Mesendoderm (in vitro differentiated cells): ENCODE results near the gene NTNG1.

ENCODE experiments used
- DNase-seq: peaks from one replicate; pipeline ENCODE4 v3.0.0; 2013
- H2AK5ac ChIP-seq: 2 replicates; pipeline ENCODE4 v1.6.1; 2013; ENCODE audit warnings: low read length, inconsistent platforms
- H2BK120ac ChIP-seq: 2 replicates; pipeline ENCODE4 v1.6.1; 2013; ENCODE audit warnings: low read depth, mild to moderate bottlenecking, low read length, moderate library complexity, mixed read lengths
- H2BK15ac ChIP-seq: replicated peaks from 2 replicates; pipeline ENCODE4 v1.6.1; 2013; ENCODE audit warnings: low read depth, mild to moderate bottlenecking, moderate library complexity
- H2BK5ac ChIP-seq: 2 replicates; pipeline ENCODE4 v1.6.1; 2013; ENCODE audit warnings: low read length, inconsistent platforms
- H3K18ac ChIP-seq: 2 replicates; pipeline ENCODE4 v1.6.1; 2013; ENCODE audit warnings: mild to moderate bottlenecking, low read length, mixed read lengths
- H3K23ac ChIP-seq: one replicate; pipeline ENCODE4 v1.6.1; 2013; ENCODE audit warnings: low read length
- H3K27ac ChIP-seq: 2 replicates; pipeline ENCODE4 v1.5.1; 2013; ENCODE audit warnings: low read depth, mild to moderate bottlenecking, inconsistent platforms, low read length, moderate library complexity
- H3K27me3 ChIP-seq: 2 replicates; pipeline ENCODE4 v1.6.1; 2013; ENCODE audit warnings: low read length, control low read depth, mild to moderate bottlenecking, inconsistent platforms; ENCODE audit not compliant: insufficient read depth, poor library complexity
- H3K36me3 ChIP-seq: 2 replicates; pipeline ENCODE4 v1.6.1; 2013; ENCODE audit warnings: low read length, inconsistent platforms; ENCODE audit not compliant: control insufficient read depth, insufficient read depth
- H3K4ac ChIP-seq: one replicate; pipeline ENCODE4 v1.6.1; 2013; ENCODE audit warnings: low read depth, mild to moderate bottlenecking, low read length, moderate library complexity
- H3K4me1 ChIP-seq: 2 replicates; pipeline ENCODE4 v1.6.1; 2013; ENCODE audit warnings: low read depth, low read length, inconsistent platforms; ENCODE audit not compliant: control insufficient read depth
- H3K4me2 ChIP-seq: 2 replicates; pipeline ENCODE4 v1.6.1; 2013; ENCODE audit warnings: low read length
- H3K4me3 ChIP-seq: 2 replicates; pipeline ENCODE4 v1.5.1; 2013; ENCODE audit warnings: mild to moderate bottlenecking, low read length
- H3K56ac ChIP-seq: one replicate; pipeline ENCODE4 v1.6.1; 2013; ENCODE audit warnings: low read length
- H3K79me1 ChIP-seq: 2 replicates; pipeline ENCODE4 v1.6.1; 2013; ENCODE audit warnings: low read length, inconsistent platforms
- H3K79me2 ChIP-seq: 2 replicates; pipeline ENCODE4 v1.6.1; 2013; ENCODE audit warnings: mild to moderate bottlenecking, low read length; ENCODE audit not compliant: control insufficient read depth, insufficient read depth
- H3K9ac ChIP-seq: 2 replicates; pipeline ENCODE4 v1.6.1; 2013; ENCODE audit warnings: low read length, inconsistent platforms
- H4K5ac ChIP-seq: one replicate; pipeline ENCODE4 v1.6.1; 2013; ENCODE audit warnings: low read length
- H4K8ac ChIP-seq: one replicate; pipeline ENCODE4 v1.6.1; 2013; ENCODE audit warnings: low read depth, mild to moderate bottlenecking, control low read depth, low read length, moderate library complexity
- WGBS: extraction: QIAGEN DNeasy Blood & Tissue Kit; methylation state at CpG from one replicate; pipeline ENCODE4 v1.1.7; 2013; ENCODE audit warnings: low lambda C conversion rate, missing lambda C conversion rate; ENCODE audit not compliant: insufficient coverage; ENCODE audit errors: extremely low coverage; 5-methylcytosine and 5-hydroxymethylcytosine counted together

Gene NTNG1

GRCh38 chr1:107405236-107405635 lies 264.4 kb downstream of the NTNG1 start:
- no peak for DNase-seq

GRCh38 chr1:107407011-107407410 lies 266.2 kb downstream of the NTNG1 start:
- Histone ChIP-seq H3K79me2 (no peaks in the 10 kb centered on the region), H3K4ac (no peak overlapping the region), H4K8ac (no peak overlapping the region), H3K4me1 (no peaks in the 10 kb centered on the region), H4K5ac (no peak overlapping the region), H3K4me3 (no peak overlapping the region), H2AK5ac (no peak overlapping the region), H3K27me3 (no peaks in the 10 kb centered on the region), H2BK5ac (no peak overlapping the region), H3K36me3 (no peaks in the 10 kb centered on the region), H3K27ac (no peak overlapping the region), H3K9ac (no peak overlapping the region), H2BK15ac (no peak overlapping the region), H3K18ac (no peak overlapping the region), H2BK120ac (no peak overlapping the region), H3K23ac (no peak overlapping the region), H3K79me1 (no peaks in the 10 kb centered on the region), H3K4me2 (no peak overlapping the region), H3K56ac (no peak overlapping the region)
- WGBS = no CpG with 5 or more reads among the region's 4 CpGs
- no peak for DNase-seq

More at GRCh38 chr1:107405236-107405635, 264.4 kb downstream of the NTNG1 start:
- H3K4me3 ChIP-seq = no peak overlapping the region
- no peak overlapping the region for H3K56ac ChIP-seq
- H2BK15ac ChIP-seq = no peak overlapping the region
- H3K27ac ChIP-seq = no peak overlapping the region
- H3K4ac ChIP-seq = no peak overlapping the region
- H3K23ac ChIP-seq = no peak overlapping the region
- H3K4me2 ChIP-seq = no peak overlapping the region
- no peaks in the 10 kb centered on the region for H3K79me2 ChIP-seq
- no peaks in the 10 kb centered on the region for H3K4me1 ChIP-seq
- no peak overlapping the region for H2BK5ac ChIP-seq
- H2BK120ac ChIP-seq = no peak overlapping the region
- H4K8ac ChIP-seq = no peak overlapping the region
- no peaks in the 10 kb centered on the region for H3K36me3 ChIP-seq
- no peaks in the 10 kb centered on the region for H3K79me1 ChIP-seq
- no peaks in the 10 kb centered on the region for H3K27me3 ChIP-seq
- H3K18ac ChIP-seq = no peak overlapping the region
- no CpG with 5 or more reads among the region's 2 CpGs for WGBS
- no peak overlapping the region for H4K5ac ChIP-seq
- no peak overlapping the region for H3K9ac ChIP-seq
- H2AK5ac ChIP-seq = no peak overlapping the region

- Histone ChIP-seq H3K27ac (no peak overlapping the region), H3K36me3 (no peaks in the 10 kb centered on the region), H3K27me3 (no peaks in the 10 kb centered on the region), H3K23ac (no peak overlapping the region), H2BK15ac (no peak overlapping the region), H2BK120ac (no peak overlapping the region), H4K8ac (no peak overlapping the region), H3K9ac (no peak overlapping the region), H3K4me2 (no peak overlapping the region), H3K56ac (no peak overlapping the region), H3K18ac (no peak overlapping the region), H2AK5ac (no peak overlapping the region), H3K4ac (no peak overlapping the region), H2BK5ac (no peak overlapping the region), H3K79me1 (no peaks in the 10 kb centered on the region), H3K4me1 (no peaks in the 10 kb centered on the region), H3K4me3 (no peak overlapping the region), H4K5ac (no peak overlapping the region), H3K79me2 (no peaks in the 10 kb centered on the region)
- no peak for DNase-seq
- no CpG with 5 or more reads among the region's 2 CpGs for WGBS
These were observed 272.7 kb downstream of the NTNG1 start for GRCh38 chr1:107413546-107413945.

- no peaks in the 10 kb centered on the region for H3K36me3 ChIP-seq
- no peak overlapping the region for H2BK5ac ChIP-seq
- no peak overlapping the region for H2BK120ac ChIP-seq
- no peak for DNase-seq
- no peak overlapping the region for H3K23ac ChIP-seq
- H3K18ac ChIP-seq = no peak overlapping the region
- H3K79me1 ChIP-seq = no peaks in the 10 kb centered on the region
- no peak overlapping the region for H3K9ac ChIP-seq
- H2AK5ac ChIP-seq = no peak overlapping the region
- no peak overlapping the region for H3K27ac ChIP-seq
- no CpG with 5 or more reads among the region's 2 CpGs for WGBS
- no peak overlapping the region for H3K4me3 ChIP-seq
- H2BK15ac ChIP-seq = no peak overlapping the region
- H4K8ac ChIP-seq = no peak overlapping the region
- H4K5ac ChIP-seq = no peak overlapping the region
- H3K56ac ChIP-seq = no peak overlapping the region
- H3K4ac ChIP-seq = no peak overlapping the region
- H3K4me2 ChIP-seq = no peak overlapping the region
- H3K79me2 ChIP-seq = no peaks in the 10 kb centered on the region
- H3K27me3 ChIP-seq = no peaks in the 10 kb centered on the region
- H3K4me1 ChIP-seq = no peaks in the 10 kb centered on the region
These were observed 273.1 kb downstream of the NTNG1 start for GRCh38 chr1:107413951-107414350.

GRCh38 chr1:107414550-107414949 lies 273.7 kb downstream of the NTNG1 start:
- H3K4me1 ChIP-seq = no peaks in the 10 kb centered on the region
- no peak overlapping the region for H3K18ac ChIP-seq
- WGBS = no CpG with 5 or more reads among the region's 3 CpGs
- H3K79me2 ChIP-seq = no peaks in the 10 kb centered on the region
- no peak for DNase-seq
- no peak overlapping the region for H2BK120ac ChIP-seq
- H3K4me3 ChIP-seq = no peak overlapping the region
- H3K56ac ChIP-seq = no peak overlapping the region
- H3K27me3 ChIP-seq = no peaks in the 10 kb centered on the region
- no peak overlapping the region for H4K5ac ChIP-seq
- no peak overlapping the region for H3K9ac ChIP-seq
- no peaks in the 10 kb centered on the region for H3K36me3 ChIP-seq
- no peak overlapping the region for H2AK5ac ChIP-seq
- no peak overlapping the region for H4K8ac ChIP-seq
- H3K4ac ChIP-seq = no peak overlapping the region
- no peak overlapping the region for H2BK5ac ChIP-seq
- no peak overlapping the region for H3K23ac ChIP-seq
- H3K79me1 ChIP-seq = no peaks in the 10 kb centered on the region
- H3K27ac ChIP-seq = no peak overlapping the region
- H2BK15ac ChIP-seq = no peak overlapping the region
- H3K4me2 ChIP-seq = no peak overlapping the region

- Histone ChIP-seq H3K23ac (no peak overlapping the region), H4K5ac (no peak overlapping the region), H3K4me3 (no peak overlapping the region), H3K79me2 (no peaks in the 10 kb centered on the region), H3K79me1 (no peaks in the 10 kb centered on the region), H3K36me3 (no peaks in the 10 kb centered on the region), H3K4ac (no peak overlapping the region), H2BK5ac (no peak overlapping the region), H2BK120ac (no peak overlapping the region), H2BK15ac (no peak overlapping the region), H3K9ac (no peak overlapping the region), H4K8ac (no peak overlapping the region), H3K18ac (no peak overlapping the region), H3K56ac (no peak overlapping the region), H3K27ac (no peak overlapping the region), H3K27me3 (no peaks in the 10 kb centered on the region), H2AK5ac (no peak overlapping the region), H3K4me1 (no peaks in the 10 kb centered on the region), H3K4me2 (no peak overlapping the region)
- no CpG with 5 or more reads among the region's 4 CpGs for WGBS
- DNase-seq = peak; percentile 17
These were observed 274.4 kb downstream of the NTNG1 start for GRCh38 chr1:107415241-107415640.
